Gastrocnemius medialis (tissue), 4 donors: ENCODE results near the gene VCL. TPM values are rescaled to one million over a fixed set of nuclear protein-coding genes. Genes with fewer than 3 reads are reported as not detected.
A peak's percentile ranks its signal among the peaks of the same experiment; 100 is the strongest.

Experiments used
- ATAC-seq, 2 donors: fragments of 150-250 bp; one replicate each; pipeline ENCODE4 v1.9.1; 2016
- DNase-seq, 2 donors: peaks; one replicate each; pipeline ENCODE4 v3.0.0-alpha.2; 2019
- H3K27ac ChIP-seq, 4 donors: fragments of 200-600 bp; sonication (generic); 1 replicate in 1 of 4; 2 replicates in 3 of 4; pipeline ENCODE4 v1.5.1; 2016 to 2018; ENCODE audit warnings: mild to moderate bottlenecking in 2 of 4, moderate library complexity in 1 of 4
- H3K27me3 ChIP-seq, 3 donors: fragments of 200-600 bp; sonication (generic) in 2 of 3; 1 replicate in 1 of 3; 2 replicates in 2 of 3; pipeline versions ENCODE4 v1.5.1 to v1.6.0; 2016 to 2019; ENCODE audit warnings: mild to moderate bottlenecking in 1 of 3, moderate library complexity in 1 of 3
- H3K36me3 ChIP-seq, 2 donors: fragments of 200-600 bp; sonication (generic) in 1 of 2; one replicate each; pipeline ENCODE4 v1.5.1; 2017 to 2018
- H3K4me1 ChIP-seq, 2 donors: fragments of 200-600 bp; sonication (generic) in 1 of 2; one replicate each; pipeline ENCODE4 v1.5.1; 2016 to 2017; ENCODE audit warnings: mild to moderate bottlenecking in 2 of 2
- H3K4me3 ChIP-seq, 4 donors: fragments of 200-600 bp; sonication (generic) in 3 of 4; 1 replicate in 1 of 4; 2 replicates in 3 of 4; pipeline ENCODE4 v1.5.1; 2016 to 2019; ENCODE audit warnings: mild to moderate bottlenecking in 2 of 4
- H3K9me3 ChIP-seq, 3 donors: fragments of 200-600 bp; sonication (generic) in 2 of 3; 1 replicate in 1 of 3; 2 replicates in 2 of 3; pipeline ENCODE4 v1.5.1; 2016 to 2019
- CTCF ChIP-seq, 5 experiments: fragments of 450-650 bp in 3 of 5; fragments of 200-600 bp in 2 of 5; sonication (generic) in 2 of 5; IDR thresholded peaks in 4 of 5; conservative IDR thresholded peaks in 1 of 5; 1 replicate in 4 of 5; 2 replicates in 1 of 5; pipeline ENCODE4 v1.5.1; 2016 to 2019; ENCODE audit warnings: antibody characterized with exemption in 5 of 5, mild to moderate bottlenecking in 3 of 5, moderate library complexity in 3 of 5
- POLR2A ChIP-seq, 2 donors: fragments of 450-650 bp; IDR thresholded peaks; one replicate each; pipeline ENCODE4 v1.6.1; 2017; ENCODE audit warnings: antibody characterized with exemption in 2 of 2, mild to moderate bottlenecking in 2 of 2, moderate library complexity in 2 of 2
- in situ Hi-C, 4 donors: fragments of 200-750 bp; cut with MboI; loops; one replicate each; pipeline versions ENCODE4 v1.15.0 to v1.8.0; 2017; ENCODE audit warnings: low sequenced_read_pairs in 4 of 4
- intact Hi-C: fragments of 100-400 bp; cut with DNase I; formaldehyde crosslinking; loops from one replicate; pipeline ENCODE4 v1.15.1; 2023; ENCODE audit warnings: low total_unique reads
- total RNA-seq, 4 donors: library from RNA; depleted of rRNA; stranded (reverse); fragments of >200 nt; gene quantifications; one replicate each; pipeline versions ENCODE4 v1.1.0 to v1.2.3, GENCODE V29; 2016

Gene VCL
- total RNA-seq, 4 donors from 2014 or later = 129 to 299 (median 210) TPM

- no peaks in the 10 kb centered on the region for H3K36me3 ChIP-seq
- H3K27ac ChIP-seq = peak overlapping the region in 3 of 4 donors; percentile 6 to 54 (median 26)
- in situ Hi-C loops (no loop called here), intact Hi-C loops (loop anchor here (10.0 kb wide), 3 partner anchors 948 to 1078 kb away; partner anchors contain the start of gene COMTD1)
- H3K27me3 ChIP-seq = no peaks in the 10 kb centered on the region
- peaks cover 32 to 56% of the 10 kb centered on the region in 2 donors for H3K4me1 ChIP-seq
- H3K4me3 ChIP-seq = no peak overlapping the region
- DNase-seq (peak in 1 of 2 donors; percentile 49), ATAC-seq (peak in 1 of 2 donors; percentile 41)
- H3K9me3 ChIP-seq = no peaks in the 10 kb centered on the region
- no peak for TF ChIP-seq POLR2A (IDR thresholded peaks at IDR 0.05)
- TF ChIP-seq CTCF (IDR thresholded peaks at IDR 0.05 in 4 of 5, conservative IDR thresholded peaks at IDR 0.05 in 1 of 5) = no peak
These were observed 159.0 kb downstream of the VCL start for GRCh38 chr10:74156919-74157289.

- peaks cover 11 to 29% of the 10 kb centered on the region in 2 donors for H3K4me1 ChIP-seq
These were observed 162.1 kb downstream of the VCL start for GRCh38 chr10:74160013-74160412.

GRCh38 chr10:74163319-74164068, 165.6 kb downstream of the VCL start:
- TF ChIP-seq CTCF (IDR thresholded peaks at IDR 0.05 in 4 of 5, conservative IDR thresholded peaks at IDR 0.05 in 1 of 5) (no peak), POLR2A (IDR thresholded peaks at IDR 0.05) (no peak)
- Histone ChIP-seq H3K4me1 (peaks cover 0 to 8% of the 10 kb centered on the region in 2 donors), H3K27ac (no peak overlapping the region), H3K27me3 (no peaks in the 10 kb centered on the region), H3K4me3 (no peak overlapping the region), H3K36me3 (no peaks in the 10 kb centered on the region), H3K9me3 (no peaks in the 10 kb centered on the region)
- no peak for ATAC-seq
- intact Hi-C loops = no loop called here
- in situ Hi-C loops = no loop called here
- no peak for DNase-seq

More at GRCh38 chr10:74160013-74160412, 162.1 kb downstream of the VCL start:
- ATAC-seq (no peak), DNase-seq (no peak)
- H3K36me3 ChIP-seq = no peaks in the 10 kb centered on the region
- no peaks in the 10 kb centered on the region for H3K9me3 ChIP-seq
- no peak overlapping the region for H3K4me3 ChIP-seq
- intact Hi-C loops (no loop called here), in situ Hi-C loops (no loop called here)
- H3K27me3 ChIP-seq = no peaks in the 10 kb centered on the region
- H3K27ac ChIP-seq = no peak overlapping the region
- TF ChIP-seq CTCF (IDR thresholded peaks at IDR 0.05 in 4 of 5, conservative IDR thresholded peaks at IDR 0.05 in 1 of 5) (no peak), POLR2A (IDR thresholded peaks at IDR 0.05) (no peak)

- H3K4me3 ChIP-seq = no peak overlapping the region
- H3K9me3 ChIP-seq = no peaks in the 10 kb centered on the region
- ATAC-seq = no peak
- DNase-seq = no peak
- no peaks in the 10 kb centered on the region for H3K27me3 ChIP-seq
- in situ Hi-C loops = no loop called here
- H3K27ac ChIP-seq = no peak overlapping the region
- peaks cover 0 to 3% of the 10 kb centered on the region in 2 donors for H3K4me1 ChIP-seq
- TF ChIP-seq CTCF (IDR thresholded peaks at IDR 0.05 in 4 of 5, conservative IDR thresholded peaks at IDR 0.05 in 1 of 5) (no peak), POLR2A (IDR thresholded peaks at IDR 0.05) (no peak)
- H3K36me3 ChIP-seq = no peaks in the 10 kb centered on the region
- intact Hi-C loops = no loop called here
These were observed 167.0 kb downstream of the VCL start for GRCh38 chr10:74164716-74165529.
